C4-2B (cell line): Measurements from ENCODE around the gene HSP90B1.

ENCODE experiments used
- H3K27ac ChIP-seq: fragments of 450-650 bp; 2 replicates; pipeline ENCODE4 v1.5.1; 2017
- ZFX ChIP-seq: fragments of 450-650 bp; IDR thresholded peaks from 2 replicates; pipeline ENCODE4 v1.6.1; 2017
- TF ChIP-seq, protein P1 (sequence below): fragments of 450-650 bp; conservative IDR thresholded peaks from 2 replicates; pipeline ENCODE4 v1.5.1; 2017; ENCODE audit warnings: mild to moderate bottlenecking

HSP90B1 gene

GRCh38 chr12:103986829-103987228, 56.6 kb downstream of the HSP90B1 start:
- no peak overlapping the region for H3K27ac ChIP-seq
- TF ChIP-seq, protein P1, sequence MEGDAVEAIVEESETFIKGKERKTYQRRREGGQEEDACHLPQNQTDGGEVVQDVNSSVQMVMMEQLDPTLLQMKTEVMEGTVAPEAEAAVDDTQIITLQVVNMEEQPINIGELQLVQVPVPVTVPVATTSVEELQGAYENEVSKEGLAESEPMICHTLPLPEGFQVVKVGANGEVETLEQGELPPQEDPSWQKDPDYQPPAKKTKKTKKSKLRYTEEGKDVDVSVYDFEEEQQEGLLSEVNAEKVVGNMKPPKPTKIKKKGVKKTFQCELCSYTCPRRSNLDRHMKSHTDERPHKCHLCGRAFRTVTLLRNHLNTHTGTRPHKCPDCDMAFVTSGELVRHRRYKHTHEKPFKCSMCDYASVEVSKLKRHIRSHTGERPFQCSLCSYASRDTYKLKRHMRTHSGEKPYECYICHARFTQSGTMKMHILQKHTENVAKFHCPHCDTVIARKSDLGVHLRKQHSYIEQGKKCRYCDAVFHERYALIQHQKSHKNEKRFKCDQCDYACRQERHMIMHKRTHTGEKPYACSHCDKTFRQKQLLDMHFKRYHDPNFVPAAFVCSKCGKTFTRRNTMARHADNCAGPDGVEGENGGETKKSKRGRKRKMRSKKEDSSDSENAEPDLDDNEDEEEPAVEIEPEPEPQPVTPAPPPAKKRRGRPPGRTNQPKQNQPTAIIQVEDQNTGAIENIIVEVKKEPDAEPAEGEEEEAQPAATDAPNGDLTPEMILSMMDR: no peak
- no peak for TF ChIP-seq ZFX

DNA sequence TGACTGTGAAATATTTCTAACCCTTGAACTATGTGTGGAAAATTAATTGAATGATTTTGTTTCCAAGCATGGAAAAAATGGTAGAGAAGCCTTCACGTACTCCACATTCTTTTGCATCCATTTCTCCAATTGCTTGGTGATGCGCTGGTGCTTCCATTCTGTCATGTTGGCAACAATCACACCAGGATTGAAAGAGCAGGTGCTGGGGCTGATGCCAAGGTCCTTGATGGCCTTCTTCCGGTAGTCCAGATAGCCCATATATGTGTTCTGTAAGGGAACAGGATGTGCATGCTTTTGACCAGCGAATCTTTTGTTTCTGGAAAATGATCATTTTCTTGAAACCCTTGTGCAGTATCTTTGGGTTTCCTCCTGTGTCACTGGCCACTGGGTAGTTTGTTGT, 64.0 kb downstream of the HSP90B1 start:
- no peak overlapping the region for H3K27ac ChIP-seq
- TF ChIP-seq ZFX: no peak
- TF ChIP-seq, protein P1: no peak

GRCh38 chr12:103996595-103996994, 66.4 kb downstream of the HSP90B1 start:
- no peak overlapping the region for H3K27ac ChIP-seq
- no peak for TF ChIP-seq ZFX
- TF ChIP-seq, protein P1: no peak

DNA sequence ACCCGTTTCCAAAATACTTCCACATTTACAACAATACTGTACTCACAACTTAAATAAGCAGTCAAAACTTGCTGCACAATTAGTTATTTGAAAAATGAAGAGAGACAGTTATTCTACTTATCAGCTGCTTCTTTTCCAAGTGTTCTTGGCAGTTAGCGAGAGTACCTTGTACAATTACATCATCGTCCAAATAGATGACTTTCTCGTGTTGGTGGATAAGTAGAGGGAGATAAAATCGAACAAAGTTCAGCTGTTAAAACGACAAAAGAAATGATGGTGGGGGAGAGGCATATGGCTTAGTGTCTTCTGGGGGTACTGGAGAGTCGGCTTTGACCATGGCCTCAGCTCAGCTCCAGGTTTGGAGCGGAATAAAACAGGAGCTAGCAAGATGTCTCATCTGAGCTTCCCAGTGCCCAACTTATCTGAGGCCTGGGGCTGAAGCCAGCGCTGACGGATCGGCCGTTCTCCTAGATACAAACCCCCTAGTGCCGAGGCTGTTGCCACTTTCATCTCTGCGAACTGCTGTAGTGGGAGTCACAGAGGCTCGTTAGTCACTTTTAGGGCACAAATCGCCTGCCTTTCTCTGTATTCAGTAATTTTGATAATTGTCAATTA, 67.2 kb downstream of the HSP90B1 start:
- TF ChIP-seq, protein P1: no peak
- TF ChIP-seq ZFX: no peak
- H3K27ac ChIP-seq: no peak overlapping the region
